ENCODE data around the gene DNM3.

Gene DNM3

GRCh38 chr1:172450524-172450885 lies 609.2 kb downstream of the DNM3 start:
- no peak overlapping the region for H3K4me2 ChIP-seq
- no peak overlapping the region for H3K4me3 ChIP-seq
- no peaks in the 10 kb centered on the region for H3K36me3 ChIP-seq
- no peaks in the 10 kb centered on the region for H4K20me1 ChIP-seq
- H3K27ac ChIP-seq, result no peak overlapping the region
- H3K9ac ChIP-seq, result no peak overlapping the region
- H3K9me3 ChIP-seq, result no peaks in the 10 kb centered on the region
- TF ChIP-seq Cebpa-rat (IDR thresholded peaks at IDR 0.05), result no peak
- peaks cover 9% of the 10 kb centered on the region; the same call in 1 of the 2 replicates for H3K4me1 ChIP-seq
- H3K27me3 ChIP-seq, result no peaks in the 10 kb centered on the region

GRCh38 chr1:172451002-172451443 lies 609.7 kb downstream of the DNM3 start:
- H3K36me3 ChIP-seq, result no peaks in the 10 kb centered on the region
- H4K20me1 ChIP-seq, result no peaks in the 10 kb centered on the region
- H3K27me3 ChIP-seq, result no peaks in the 10 kb centered on the region
- no peak overlapping the region for H3K4me2 ChIP-seq
- no peak overlapping the region for H3K27ac ChIP-seq
- H3K9me3 ChIP-seq, result no peaks in the 10 kb centered on the region
- no peak overlapping the region for H3K9ac ChIP-seq
- TF ChIP-seq Cebpa-rat (IDR thresholded peaks at IDR 0.05), result no peak
- H3K4me3 ChIP-seq, result no peak overlapping the region
- H3K4me1 ChIP-seq, result peaks cover 9% of the 10 kb centered on the region; the same call in 1 of the 2 replicates

GRCh38 chr1:172452536-172453152 lies 611.3 kb downstream of the DNM3 start:
- no peaks in the 10 kb centered on the region for H3K27me3 ChIP-seq
- no peaks in the 10 kb centered on the region for H3K9me3 ChIP-seq
- H3K36me3 ChIP-seq, result no peaks in the 10 kb centered on the region
- H3K4me3 ChIP-seq, result no peak overlapping the region
- no peak for TF ChIP-seq Cebpa-rat (IDR thresholded peaks at IDR 0.05)
- no peaks in the 10 kb centered on the region for H4K20me1 ChIP-seq
- H3K9ac ChIP-seq, result no peak overlapping the region
- no peak overlapping the region for H3K4me2 ChIP-seq
- no peak overlapping the region for H3K27ac ChIP-seq
- peaks cover 9% of the 10 kb centered on the region; the same call in 1 of the 2 replicates for H3K4me1 ChIP-seq

GRCh38 chr1:172453153-172453545 lies 611.9 kb downstream of the DNM3 start:
- Histone ChIP-seq H3K9me3 (no peaks in the 10 kb centered on the region), H3K4me2 (no peak overlapping the region), H3K4me1 (peaks cover 9% of the 10 kb centered on the region; the same call in 1 of the 2 replicates), H3K9ac (no peak overlapping the region), H3K4me3 (no peak overlapping the region), H3K36me3 (no peaks in the 10 kb centered on the region), H4K20me1 (no peaks in the 10 kb centered on the region), H3K27me3 (no peaks in the 10 kb centered on the region), H3K27ac (no peak overlapping the region)
- no peak for TF ChIP-seq Cebpa-rat (IDR thresholded peaks at IDR 0.05)

GRCh38 chr1:172453607-172454006 lies 612.3 kb downstream of the DNM3 start:
- no peak overlapping the region for H3K9ac ChIP-seq
- no peak for TF ChIP-seq Cebpa-rat (IDR thresholded peaks at IDR 0.05)
- no peak overlapping the region for H3K4me3 ChIP-seq
- H3K36me3 ChIP-seq, result no peaks in the 10 kb centered on the region
- no peaks in the 10 kb centered on the region for H4K20me1 ChIP-seq
- H3K9me3 ChIP-seq, result no peaks in the 10 kb centered on the region
- H3K27ac ChIP-seq, result no peak overlapping the region
- peaks cover 9% of the 10 kb centered on the region; the same call in 1 of the 2 replicates for H3K4me1 ChIP-seq
- H3K4me2 ChIP-seq, result no peak overlapping the region
- no peaks in the 10 kb centered on the region for H3K27me3 ChIP-seq

- H3K4me3 ChIP-seq, result no peak overlapping the region
- H4K20me1 ChIP-seq, result no peaks in the 10 kb centered on the region
- H3K9ac ChIP-seq, result no peak overlapping the region
- H3K27ac ChIP-seq, result no peak overlapping the region
- no peak for TF ChIP-seq Cebpa-rat (IDR thresholded peaks at IDR 0.05)
- H3K27me3 ChIP-seq, result no peaks in the 10 kb centered on the region
- H3K9me3 ChIP-seq, result no peaks in the 10 kb centered on the region
- no peaks in the 10 kb centered on the region for H3K4me1 ChIP-seq
- H3K36me3 ChIP-seq, result no peaks in the 10 kb centered on the region
- no peak overlapping the region for H3K4me2 ChIP-seq
Measured at GRCh38 chr1:172455451-172455850, 614.2 kb downstream of the DNM3 start.

- Histone ChIP-seq H3K4me1 (no peaks in the 10 kb centered on the region), H3K9me3 (no peaks in the 10 kb centered on the region), H3K4me2 (no peak overlapping the region), H3K27me3 (no peaks in the 10 kb centered on the region), H3K9ac (no peak overlapping the region), H3K27ac (no peak overlapping the region), H3K4me3 (no peak overlapping the region), H4K20me1 (no peaks in the 10 kb centered on the region), H3K36me3 (no peaks in the 10 kb centered on the region)
- no peak for TF ChIP-seq Cebpa-rat (IDR thresholded peaks at IDR 0.05)
Measured at GRCh38 chr1:172456344-172456769, 615.1 kb downstream of the DNM3 start.

GRCh38 chr1:172457479-172458130 lies 616.3 kb downstream of the DNM3 start:
- Histone ChIP-seq H3K9me3 (no peaks in the 10 kb centered on the region), H3K27ac (no peak overlapping the region), H3K27me3 (no peaks in the 10 kb centered on the region), H3K4me3 (no peak overlapping the region), H4K20me1 (no peaks in the 10 kb centered on the region), H3K4me2 (no peak overlapping the region), H3K36me3 (no peaks in the 10 kb centered on the region), H3K4me1 (no peaks in the 10 kb centered on the region), H3K9ac (no peak overlapping the region)
- TF ChIP-seq Cebpa-rat (IDR thresholded peaks at IDR 0.05), result no peak

GRCh38 chr1:172460177-172460576 lies 618.9 kb downstream of the DNM3 start:
- H3K4me3 ChIP-seq, result no peak overlapping the region
- no peaks in the 10 kb centered on the region for H3K9me3 ChIP-seq
- H4K20me1 ChIP-seq, result no peaks in the 10 kb centered on the region
- H3K4me2 ChIP-seq, result no peak overlapping the region
- no peak overlapping the region for H3K9ac ChIP-seq
- no peaks in the 10 kb centered on the region for H3K27me3 ChIP-seq
- no peaks in the 10 kb centered on the region for H3K4me1 ChIP-seq
- no peak overlapping the region for H3K27ac ChIP-seq
- H3K36me3 ChIP-seq, result no peaks in the 10 kb centered on the region
- no peak for TF ChIP-seq Cebpa-rat (IDR thresholded peaks at IDR 0.05)

- Histone ChIP-seq H3K27me3 (no peaks in the 10 kb centered on the region), H4K20me1 (no peaks in the 10 kb centered on the region), H3K36me3 (no peaks in the 10 kb centered on the region), H3K27ac (no peak overlapping the region), H3K9ac (no peak overlapping the region), H3K4me1 (no peaks in the 10 kb centered on the region), H3K9me3 (no peaks in the 10 kb centered on the region), H3K4me2 (no peak overlapping the region), H3K4me3 (no peak overlapping the region)
- TF ChIP-seq Cebpa-rat (IDR thresholded peaks at IDR 0.05), result no peak
Measured at GRCh38 chr1:172460887-172461315, 619.6 kb downstream of the DNM3 start.

Measured in BLaER1 (cell line).